Epithelial cell of proximal tubule (primary cell): ENCODE data around the gene BLTP1. TPM values are rescaled to one million over a fixed set of nuclear protein-coding genes. Genes with fewer than 3 reads are reported as not detected.

Experiments used
- DNase-seq: peaks from one replicate; pipeline ENCODE4 v3.0.0-alpha.2; 2011; ENCODE audit warnings: low read depth
- H3K4me3 ChIP-seq: 2 replicates; pipeline ENCODE4 v1.5.1; 2011; ENCODE audit warnings: low read depth, mild to moderate bottlenecking, low read length
- CTCF ChIP-seq: conservative IDR thresholded peaks from 2 replicates; pipeline ENCODE4 v1.5.1; 2012; ENCODE audit warnings: low read depth, mild to moderate bottlenecking, low read length
- total RNA-seq: library from RNA; depleted of rRNA; stranded (reverse); fragments of >200 nt; gene quantifications from 2 replicates; pipeline ENCODE4 v1.2.3, GENCODE V29; 2015

Gene BLTP1
- total RNA-seq, 1 donor from 2014 or later: 20.9 TPM

GRCh38 chr4:122142687-122143086 is 9.4 kb upstream of the BLTP1 start:
- no peak overlapping the region for H3K4me3 ChIP-seq
- TF ChIP-seq CTCF: no peak
- no peak for DNase-seq

- no peak for DNase-seq
- TF ChIP-seq CTCF: no peak
- H3K4me3 ChIP-seq: no peak overlapping the region
Measured at GRCh38 chr4:122146652-122147051, 5.5 kb upstream of the BLTP1 start.

- DNase-seq: no peak
- no peak overlapping the region for H3K4me3 ChIP-seq
- no peak for TF ChIP-seq CTCF
Measured at GRCh38 chr4:122150931-122151330, 1.2 kb upstream of the BLTP1 start.

- peak overlapping the region; percentile 98 for H3K4me3 ChIP-seq
- DNase-seq: peak; percentile 7
- TF ChIP-seq CTCF: no peak
Measured at GRCh38 chr4:122152711-122153226, 638 bp downstream of the BLTP1 start.

GRCh38 chr4:122156819-122157218 is 4.7 kb downstream of the BLTP1 start:
- no peak overlapping the region for H3K4me3 ChIP-seq
- no peak for TF ChIP-seq CTCF
- DNase-seq: no peak

GRCh38 chr4:122163301-122163700 is 11.2 kb downstream of the BLTP1 start:
- no peak for TF ChIP-seq CTCF
- H3K4me3 ChIP-seq: no peak overlapping the region
- no peak for DNase-seq

- TF ChIP-seq CTCF: no peak
- no peak overlapping the region for H3K4me3 ChIP-seq
- no peak for DNase-seq
Measured at GRCh38 chr4:122163767-122164166, 11.6 kb downstream of the BLTP1 start.
